GM10248 (cell line): ENCODE measurements around the gene CACNA1C.
"Not testable (repeated sequence)": the region's sequence is repeated elsewhere in the genome, so short reads cannot be mapped to it uniquely, and the experiment has no call there.

ENCODE experiments used
- CTCF ChIA-PET: fragments of 300-600 bp; sonication (Branson Sonifier 250); formaldehyde crosslinking; extraction: SDS; loops from one replicate; lab custom pipeline; 2021; ENCODE audit warnings: antibody characterized with exemption; lab: Yijun Ruan, JAX
- POLR2A ChIA-PET: fragments of 350-650 bp; sonication (Branson Sonifier 250); formaldehyde crosslinking; extraction: SDS; loops from one replicate; lab custom pipeline; 2020; ENCODE audit warnings: antibody characterized with exemption; lab: Yijun Ruan, JAX
- DNase-seq: peaks from one replicate; pipeline ENCODE4 v3.0.0; 2012; ENCODE audit errors: extremely low spot score
- TF ChIP-seq, protein P1 (sequence below): IDR thresholded peaks from 2 replicates; pipeline ENCODE4 v1.5.1; 2012; ENCODE audit warnings: mild to moderate bottlenecking, low read depth; ENCODE audit errors: extremely low read depth, missing control alignments, control extremely low read depth

CACNA1C gene

GRCh38 chr12:2733493-2734355 is 680.9 kb downstream of the CACNA1C start:
- TF ChIP-seq, protein P1, sequence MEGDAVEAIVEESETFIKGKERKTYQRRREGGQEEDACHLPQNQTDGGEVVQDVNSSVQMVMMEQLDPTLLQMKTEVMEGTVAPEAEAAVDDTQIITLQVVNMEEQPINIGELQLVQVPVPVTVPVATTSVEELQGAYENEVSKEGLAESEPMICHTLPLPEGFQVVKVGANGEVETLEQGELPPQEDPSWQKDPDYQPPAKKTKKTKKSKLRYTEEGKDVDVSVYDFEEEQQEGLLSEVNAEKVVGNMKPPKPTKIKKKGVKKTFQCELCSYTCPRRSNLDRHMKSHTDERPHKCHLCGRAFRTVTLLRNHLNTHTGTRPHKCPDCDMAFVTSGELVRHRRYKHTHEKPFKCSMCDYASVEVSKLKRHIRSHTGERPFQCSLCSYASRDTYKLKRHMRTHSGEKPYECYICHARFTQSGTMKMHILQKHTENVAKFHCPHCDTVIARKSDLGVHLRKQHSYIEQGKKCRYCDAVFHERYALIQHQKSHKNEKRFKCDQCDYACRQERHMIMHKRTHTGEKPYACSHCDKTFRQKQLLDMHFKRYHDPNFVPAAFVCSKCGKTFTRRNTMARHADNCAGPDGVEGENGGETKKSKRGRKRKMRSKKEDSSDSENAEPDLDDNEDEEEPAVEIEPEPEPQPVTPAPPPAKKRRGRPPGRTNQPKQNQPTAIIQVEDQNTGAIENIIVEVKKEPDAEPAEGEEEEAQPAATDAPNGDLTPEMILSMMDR = no peak
- CTCF ChIA-PET = no interaction called here
- no peak for DNase-seq
- POLR2A ChIA-PET = no interaction called here

DNA sequence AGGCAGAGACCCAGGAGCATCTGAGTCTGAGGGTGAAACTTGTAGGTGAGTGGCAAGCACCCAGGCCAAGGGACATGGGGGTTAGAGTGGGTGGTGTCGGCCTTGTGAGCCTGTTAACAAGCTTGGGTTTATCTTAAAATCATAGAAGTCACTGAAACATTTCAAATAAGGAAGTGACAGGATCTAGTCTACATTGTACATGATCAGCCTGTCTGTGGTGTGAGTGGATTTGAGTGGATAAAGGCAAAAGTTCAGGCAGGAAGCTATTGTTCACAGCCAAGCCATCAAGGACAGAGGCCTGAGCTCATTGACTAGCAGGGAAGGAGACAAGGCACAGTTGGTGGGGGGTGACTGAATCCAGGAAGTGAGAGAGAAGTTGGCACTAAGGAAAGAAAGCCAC is 682.6 kb downstream of the CACNA1C start:
- ChIA-PET POLR2A (no interaction called here), CTCF (no interaction called here)
- DNase-seq = no peak
- TF ChIP-seq, protein P1 = no peak

GRCh38 chr12:2737656-2738241 is 685.0 kb downstream of the CACNA1C start:
- DNase-seq = no peak
- TF ChIP-seq, protein P1 = no peak
- ChIA-PET POLR2A (no interaction called here), CTCF (no interaction called here)

DNA sequence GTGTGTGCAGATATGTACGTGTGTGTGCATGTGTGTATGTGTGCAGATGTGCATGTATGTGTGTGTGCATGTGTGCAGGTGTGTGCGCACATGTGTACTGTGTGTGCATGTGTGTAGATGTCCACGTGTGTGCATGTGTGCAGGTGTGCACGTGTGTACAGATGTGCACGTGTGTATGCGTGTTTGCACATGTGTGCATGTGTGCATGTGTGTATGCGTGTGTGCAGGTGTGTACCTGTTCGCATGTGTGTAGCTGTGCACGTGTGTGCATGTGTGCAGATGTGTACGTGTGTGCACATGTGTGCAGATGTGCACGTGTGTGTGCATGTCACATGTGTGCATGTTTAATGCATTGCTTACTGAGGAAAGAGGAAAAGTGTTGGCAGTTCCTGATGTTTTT is 686.3 kb downstream of the CACNA1C start:
- no peak for DNase-seq
- ChIA-PET POLR2A (no interaction called here), CTCF (no interaction called here)
- TF ChIP-seq, protein P1 = no peak

GRCh38 chr12:2739832-2740641 is 687.2 kb downstream of the CACNA1C start:
- TF ChIP-seq, protein P1 = no peak
- CTCF ChIA-PET = interaction anchor here (0.6 to 1.4 kb wide), 2 partner anchors 12 to 204 kb away, joined by 3 read pairs; no protein-coding TSS in a partner anchor
- DNase-seq = no peak
- POLR2A ChIA-PET = no interaction called here

DNA sequence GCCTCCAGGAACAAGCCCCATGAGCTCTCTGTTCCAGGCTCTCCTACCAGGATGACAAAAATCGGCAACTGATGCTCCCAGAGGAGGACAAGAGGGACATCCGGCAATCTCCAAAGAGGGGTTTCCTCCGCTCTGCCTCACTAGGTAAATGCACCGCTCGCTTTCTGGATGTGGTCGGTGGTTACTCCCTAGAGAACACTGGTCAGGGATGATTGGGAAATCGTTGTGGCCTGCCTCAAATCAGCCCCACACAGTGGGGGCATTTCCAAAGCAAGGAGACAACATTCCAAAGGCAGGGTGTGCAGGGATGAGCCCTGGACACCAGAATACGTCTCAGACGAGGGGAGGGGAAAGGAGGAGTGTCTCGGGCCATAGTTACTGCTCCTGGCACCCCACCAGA is 689.2 kb downstream of the CACNA1C start:
- POLR2A ChIA-PET, CTCF ChIA-PET, DNase-seq: not testable (repeated sequence)
